ENCODE measurements around the gene SNX22.

DNA sequence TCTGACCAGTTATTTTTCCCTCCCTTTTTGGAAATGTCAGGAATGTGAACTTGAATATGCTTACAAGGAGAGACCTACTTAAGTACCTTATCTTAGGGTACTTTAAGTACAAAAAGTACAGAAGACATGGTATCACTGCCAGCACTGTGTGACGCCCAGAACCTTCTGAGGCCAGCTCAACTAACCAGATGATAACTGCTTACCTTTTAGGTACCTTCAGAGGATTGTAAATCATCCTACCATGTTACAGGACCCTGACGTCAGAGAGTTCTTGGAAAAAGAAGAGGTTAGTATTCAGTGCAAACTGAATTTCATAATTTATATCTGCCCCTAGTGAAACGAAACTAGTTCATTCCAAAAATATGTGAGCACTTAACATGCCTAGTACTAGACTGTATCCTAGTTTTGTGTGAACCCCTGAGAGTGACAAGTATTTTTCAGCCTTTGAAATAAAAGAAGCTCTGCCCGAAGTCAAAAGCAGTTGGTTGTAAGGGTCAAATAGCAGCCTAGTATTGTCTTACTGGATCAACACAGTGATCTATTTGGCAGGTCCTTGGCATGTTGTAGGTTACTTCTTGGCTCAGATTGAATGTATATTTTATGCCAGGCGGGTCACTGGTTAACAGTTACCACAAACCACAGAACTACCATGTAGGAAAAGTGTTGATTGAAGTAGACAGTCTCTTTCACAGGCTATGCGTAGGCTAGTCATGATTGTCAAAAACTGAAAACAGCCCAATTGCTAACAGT is 23.8 kb upstream of the SNX22 start:
- TF ChIP-seq EZH2 (IDR thresholded peaks at IDR 0.05) (no peak), POLR2AphosphoS5 (IDR thresholded peaks at IDR 0.05; ENCODE audit: borderline replicate concordance, low read depth, low read length) (no peak)

Data from SK-N-MC (cell line).